Activated gamma-delta T cell (primary cell): ENCODE measurements around the gene GP9.

Experiments used
- DNase-seq: peaks from one replicate; lab custom pipeline; 2025; lab: John Stamatoyannopoulos, UW

The GP9 gene

DNA sequence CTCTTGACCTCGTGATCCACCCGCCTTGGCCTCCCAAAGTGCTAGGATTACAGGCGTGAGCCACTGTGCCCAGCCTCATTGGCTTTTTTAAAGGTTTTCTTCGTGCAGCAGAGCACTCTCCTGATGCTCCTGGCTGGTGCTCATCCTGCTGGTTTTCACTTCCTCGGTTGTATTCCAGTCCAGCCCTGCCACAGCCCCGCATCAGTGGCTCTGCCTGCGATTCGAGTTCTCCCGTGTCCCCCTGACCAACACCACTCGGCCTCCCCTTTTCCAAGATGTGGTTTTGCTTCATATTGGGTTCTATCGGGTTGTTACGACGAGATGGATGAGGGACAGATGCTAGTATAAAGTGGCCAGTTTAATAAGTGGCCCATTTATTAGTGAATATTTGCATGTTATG, 31.7 kb upstream of the GP9 start:
- no peak for DNase-seq

DNA sequence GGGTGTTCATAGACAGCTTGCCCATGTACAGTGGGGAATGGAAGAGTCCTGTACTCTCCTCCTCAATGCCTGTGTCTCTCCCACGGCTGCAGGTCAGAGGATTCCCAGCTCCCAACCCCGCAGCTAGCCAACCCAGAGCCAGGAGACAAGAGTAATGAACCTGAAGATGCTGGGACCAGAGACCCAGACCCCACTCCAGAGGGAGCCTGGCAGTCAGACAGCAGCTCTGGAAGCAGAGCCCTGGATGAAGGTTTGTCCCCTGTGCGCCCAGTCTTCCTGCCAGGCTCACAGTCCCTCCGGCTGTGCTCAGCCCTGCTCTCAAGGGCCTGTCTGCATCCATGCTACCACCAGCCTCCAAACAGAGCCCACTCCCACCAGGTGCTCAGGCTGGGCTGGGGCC, 30.0 kb upstream of the GP9 start:
- no peak for DNase-seq

DNA sequence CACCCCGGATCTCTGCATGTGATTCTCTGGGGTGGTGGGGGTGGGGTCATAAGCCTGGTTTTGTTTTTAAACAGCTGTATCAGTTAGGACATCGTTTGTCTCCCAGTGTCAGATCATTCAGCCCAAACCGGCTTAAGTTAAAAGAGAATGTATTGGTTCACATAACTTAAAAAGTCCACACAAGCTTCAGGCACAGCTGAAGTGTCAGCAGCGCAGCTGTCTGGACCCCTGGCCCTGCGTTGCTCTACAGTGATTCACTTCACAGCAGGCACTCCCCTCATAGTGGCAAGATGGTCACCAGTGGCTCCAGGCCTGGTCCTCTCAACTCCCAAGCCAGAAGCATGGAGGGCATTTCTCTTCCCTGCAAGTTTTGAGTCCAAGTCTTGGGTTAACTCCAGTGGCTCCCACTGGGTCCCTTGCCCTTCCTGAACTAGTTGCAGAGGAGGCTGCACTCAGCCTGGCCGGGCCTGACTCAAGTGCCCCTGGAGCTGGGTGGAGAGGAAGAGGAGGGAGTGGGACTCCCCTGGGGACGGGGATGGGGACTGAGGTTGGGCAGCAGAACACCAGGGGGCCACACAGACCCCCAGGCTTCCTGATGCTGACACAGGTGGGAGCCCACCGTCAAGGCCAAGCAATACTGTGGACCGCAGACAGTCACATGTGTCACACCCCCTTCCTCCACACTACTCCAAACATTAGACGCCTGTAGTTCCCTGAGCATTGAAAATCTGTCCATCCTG, 28.9 kb upstream of the GP9 start:
- DNase-seq, result no peak

DNA sequence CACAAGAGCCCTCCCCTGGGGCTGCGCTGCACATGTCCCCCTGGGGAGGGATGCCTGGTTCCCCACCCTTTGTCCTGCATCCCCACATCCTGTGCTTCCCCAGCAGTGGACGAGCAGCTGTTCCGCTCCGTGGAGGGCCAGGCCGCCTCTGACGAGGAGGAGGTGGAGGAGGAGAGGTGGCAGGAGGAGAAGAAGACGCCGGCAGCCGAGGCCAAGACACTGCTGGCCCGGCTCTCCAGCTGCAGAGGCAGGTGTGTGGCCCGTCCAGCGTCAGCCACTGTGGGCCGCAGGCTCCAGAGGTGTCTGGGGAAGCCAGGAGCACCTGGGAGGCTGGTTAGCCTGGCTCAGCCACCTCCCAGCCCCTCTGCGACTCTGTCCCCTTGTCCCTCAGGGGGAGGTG, 27.9 kb upstream of the GP9 start:
- no peak for DNase-seq

DNA sequence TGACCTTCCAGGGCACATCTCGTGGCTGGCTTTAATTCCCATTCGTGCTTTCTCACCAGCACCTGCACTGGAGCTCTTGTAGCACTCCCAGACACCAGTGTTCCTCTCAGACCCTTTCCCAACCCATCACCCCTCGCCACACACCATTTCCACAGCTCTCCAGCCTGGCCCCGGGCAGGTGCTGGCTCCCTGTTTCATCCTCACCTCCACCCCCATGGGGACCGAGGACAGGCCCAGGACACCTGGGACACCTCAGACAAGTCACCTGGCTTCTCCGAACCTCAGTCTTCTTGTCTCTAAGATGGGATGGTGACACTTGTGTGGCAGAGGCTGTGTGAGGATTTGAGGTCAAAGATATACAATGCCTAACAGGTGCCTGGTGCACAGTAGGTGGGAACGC, 27.4 kb upstream of the GP9 start:
- DNase-seq, result no peak

DNA sequence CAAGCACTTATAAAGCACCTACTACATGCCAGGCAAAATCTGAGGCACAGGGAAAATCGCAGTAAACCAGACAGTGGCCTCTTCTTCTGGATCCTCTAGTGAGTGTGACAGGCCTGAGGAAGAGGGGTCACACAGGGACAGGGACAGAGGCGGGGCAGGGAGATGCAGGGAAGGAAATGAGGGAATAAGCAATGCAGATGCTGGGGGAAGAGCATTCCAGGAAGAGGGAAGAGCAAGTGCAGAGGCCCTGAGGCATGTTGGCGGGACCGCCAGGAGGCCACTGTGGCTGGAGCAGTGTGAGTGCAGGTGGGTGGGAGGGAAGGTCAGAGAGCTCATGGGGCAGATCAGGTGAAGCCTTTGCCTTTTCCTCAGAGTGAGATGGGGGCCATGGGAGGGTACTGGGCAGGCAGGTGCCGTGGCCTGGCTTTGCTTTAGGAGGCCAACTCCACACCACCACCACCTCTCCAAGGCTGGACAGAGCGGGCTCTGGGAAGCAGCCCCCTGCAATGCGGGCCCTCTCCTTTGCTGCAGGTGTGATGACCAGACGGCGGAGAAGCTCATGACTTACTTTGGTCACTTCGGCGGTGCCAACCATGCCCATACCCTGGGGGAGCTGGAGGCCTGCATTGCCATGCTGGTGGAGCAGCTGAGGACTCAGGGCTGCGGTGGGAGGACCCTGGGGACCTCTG, 26.8 kb upstream of the GP9 start:
- no peak for DNase-seq

DNA sequence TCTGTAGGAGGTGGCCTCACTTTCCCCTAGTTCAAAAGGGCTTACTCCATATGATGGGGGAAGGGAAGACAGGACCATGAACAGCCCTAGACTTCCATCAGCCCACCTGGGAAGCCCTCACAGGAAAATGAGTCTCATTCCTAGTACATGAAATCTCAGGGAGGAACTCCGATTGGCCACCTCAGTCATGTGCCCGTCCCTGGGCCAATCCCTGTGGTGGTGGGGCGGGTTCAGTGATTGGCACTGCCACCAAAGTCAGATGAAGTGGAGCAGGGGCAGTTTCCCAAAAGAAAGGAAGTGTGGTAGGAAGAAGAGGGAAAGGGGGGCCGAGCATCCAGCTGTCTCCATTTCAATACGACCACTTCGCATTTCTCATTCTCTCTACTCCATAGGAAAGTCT, 25.9 kb upstream of the GP9 start:
- DNase-seq, result no peak

DNA sequence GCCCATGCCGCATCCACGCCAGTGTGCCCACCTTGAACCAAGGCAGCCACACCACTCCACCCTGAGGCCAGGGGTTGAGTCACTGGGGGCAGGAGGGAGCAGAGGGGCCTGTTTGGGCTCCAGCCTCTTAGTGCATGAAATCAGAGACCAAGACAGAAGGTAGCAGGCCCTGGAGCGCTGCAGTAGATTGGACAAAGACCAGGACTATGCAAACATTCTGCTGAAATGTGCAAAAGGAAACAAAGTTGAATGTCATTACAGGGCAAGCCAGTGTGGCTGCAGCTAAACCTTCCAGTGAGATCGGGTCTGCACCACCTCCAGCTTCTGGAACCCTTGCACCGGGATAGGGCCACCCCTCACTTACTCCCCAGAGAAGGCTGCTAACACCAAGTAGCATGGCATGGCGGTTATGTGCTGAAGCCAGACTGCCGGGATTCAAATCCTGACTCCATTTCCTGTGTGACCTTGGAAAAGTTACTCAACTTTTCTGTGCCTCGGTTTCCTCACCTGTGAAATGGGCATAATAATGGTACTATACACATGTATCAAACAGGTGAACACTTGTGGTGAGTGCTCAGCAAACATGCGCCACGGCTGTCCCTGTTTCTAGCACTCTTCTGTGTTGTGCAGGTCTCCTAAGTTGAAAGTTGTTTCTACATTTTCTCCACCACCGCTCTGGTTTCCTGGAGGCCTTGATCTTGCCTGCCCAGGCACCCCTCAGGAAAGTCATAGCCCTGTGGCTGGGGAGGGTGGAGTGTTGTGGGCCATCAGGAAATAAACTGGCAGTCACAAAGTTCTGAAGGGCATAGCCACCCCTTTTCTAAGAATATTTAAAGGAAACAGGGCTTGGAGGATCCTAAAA, 25.0 kb upstream of the GP9 start:
- no peak for DNase-seq

DNA sequence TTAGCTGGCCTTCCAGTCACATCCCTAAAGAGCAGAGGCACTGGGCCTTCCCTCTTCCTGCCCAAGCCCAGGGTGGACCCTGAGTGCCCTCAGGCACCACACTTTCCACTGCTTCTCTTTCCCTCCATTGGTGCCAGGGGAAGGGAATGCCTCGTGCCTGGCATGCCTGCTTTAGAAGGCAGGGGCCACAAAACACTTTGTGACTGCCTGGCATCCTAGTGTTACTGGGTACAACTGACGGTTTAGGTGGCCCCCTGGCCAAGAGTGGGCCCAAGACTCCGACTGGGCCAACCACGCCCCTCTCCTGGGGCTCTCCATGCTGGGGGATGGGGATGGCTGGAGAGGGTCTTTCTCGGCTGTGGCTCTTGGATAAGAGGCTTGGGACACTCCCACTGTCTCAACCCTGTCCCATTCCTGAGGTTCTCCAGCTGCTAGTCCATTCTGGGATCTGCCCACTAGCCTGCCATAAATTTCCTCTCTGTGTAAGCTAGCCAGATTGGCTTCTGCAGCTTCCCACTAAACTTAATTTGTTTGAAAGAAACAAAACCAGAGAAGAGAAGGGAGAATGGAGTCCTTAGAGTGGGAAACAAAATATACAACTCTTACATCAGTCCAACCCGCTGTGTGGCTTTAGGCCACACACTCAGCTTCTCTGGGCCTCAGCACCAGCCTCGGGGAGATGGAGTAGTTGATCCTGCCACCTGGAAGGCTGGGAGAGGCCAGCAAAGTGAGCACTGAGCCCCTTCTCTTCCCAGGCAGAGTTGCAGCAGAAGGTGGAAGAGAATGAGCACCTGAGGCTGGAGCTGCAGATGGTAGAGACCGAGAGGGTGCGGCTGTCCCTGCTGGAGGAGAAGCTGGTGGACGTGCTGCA, 24.1 kb upstream of the GP9 start:
- no peak for DNase-seq

DNA sequence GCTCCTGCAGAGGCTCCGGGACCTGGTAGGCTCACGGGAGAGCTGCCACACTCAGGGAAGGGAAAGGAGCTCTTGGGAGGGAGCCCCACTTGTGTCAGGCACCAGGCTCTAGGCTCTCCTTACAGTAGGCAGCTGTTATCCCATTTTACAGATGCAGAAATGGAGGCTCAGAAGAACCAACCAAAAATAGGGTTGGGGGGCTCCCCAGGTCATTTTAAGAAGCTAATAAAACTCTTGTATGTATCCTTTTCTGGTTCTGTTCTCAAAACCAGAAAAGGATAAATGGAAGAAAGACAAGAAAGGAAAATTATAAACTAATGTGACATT, 23.5 kb upstream of the GP9 start:
- no peak for DNase-seq

DNA sequence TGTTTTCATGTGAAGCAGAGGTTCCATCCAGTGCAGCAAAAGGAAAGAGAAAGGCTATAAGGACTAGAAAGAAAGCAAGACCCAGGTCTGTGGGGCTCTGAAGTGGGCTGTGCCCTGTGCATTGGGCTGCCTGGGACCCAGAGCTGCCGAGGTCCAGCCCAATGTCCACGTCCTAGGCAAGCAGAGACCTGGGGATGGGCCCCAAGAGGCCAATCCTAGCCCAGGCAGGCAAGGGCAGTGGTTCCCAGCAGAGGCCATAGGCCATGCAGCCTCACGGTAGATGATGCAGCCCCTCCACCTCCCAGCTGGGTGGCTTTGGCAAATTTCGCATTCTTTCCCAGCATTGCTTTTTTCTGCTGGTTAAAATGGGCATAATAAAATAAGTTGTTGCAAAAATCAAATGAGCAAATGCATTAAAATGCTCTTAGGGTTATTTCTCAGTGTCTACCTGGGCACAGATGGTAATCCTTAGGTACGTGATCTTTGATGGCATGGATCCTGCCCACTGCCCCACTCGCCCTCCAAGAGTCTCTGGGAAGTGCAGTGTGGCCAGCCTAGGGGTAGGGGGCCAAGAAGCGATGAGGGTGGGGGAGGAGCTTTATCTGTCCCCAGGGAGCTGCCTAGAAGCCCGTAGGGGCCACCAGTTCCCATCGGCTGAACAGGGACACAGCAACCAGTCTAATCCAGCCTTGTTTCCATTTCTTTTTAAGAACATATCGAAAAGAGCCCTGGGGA, 22.3 kb upstream of the GP9 start:
- no peak for DNase-seq

DNA sequence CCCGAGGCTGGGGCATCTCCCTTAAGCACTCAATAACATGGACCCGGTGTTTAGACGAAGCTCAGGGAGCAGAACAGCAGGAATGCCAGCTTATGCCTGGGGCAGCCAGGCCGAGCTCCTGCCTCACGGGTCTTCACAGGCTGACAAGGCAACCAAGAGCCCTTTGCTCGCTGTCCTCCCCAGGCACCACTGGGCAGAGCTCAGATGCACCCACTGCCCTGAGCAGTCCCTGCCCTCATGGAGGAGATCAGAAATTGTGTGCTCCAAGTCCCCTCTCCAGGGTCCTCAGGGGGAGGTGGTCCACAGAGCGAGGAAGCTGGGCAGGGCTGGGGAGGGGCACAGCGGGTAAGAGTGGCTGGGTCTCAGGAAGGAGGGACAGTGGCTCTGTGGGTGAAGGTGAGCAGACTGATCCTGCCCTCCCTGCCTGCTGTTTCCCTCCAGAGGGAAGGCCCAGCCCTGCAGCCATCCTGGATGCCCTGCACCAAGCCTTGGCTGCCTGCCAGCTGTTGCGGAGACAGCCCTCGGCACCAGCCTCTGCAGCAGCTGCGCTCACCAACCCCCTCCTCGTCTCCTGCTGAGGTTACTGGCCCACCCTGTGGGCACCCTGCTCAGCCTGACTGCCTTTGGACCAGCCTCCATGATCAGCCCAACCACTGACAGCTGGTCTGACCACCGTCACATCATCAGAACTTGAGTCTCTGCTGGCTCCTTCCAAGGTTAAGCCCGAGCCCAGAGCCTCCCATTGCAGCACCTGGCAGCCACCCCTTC, 21.1 kb upstream of the GP9 start:
- no peak for DNase-seq

DNA sequence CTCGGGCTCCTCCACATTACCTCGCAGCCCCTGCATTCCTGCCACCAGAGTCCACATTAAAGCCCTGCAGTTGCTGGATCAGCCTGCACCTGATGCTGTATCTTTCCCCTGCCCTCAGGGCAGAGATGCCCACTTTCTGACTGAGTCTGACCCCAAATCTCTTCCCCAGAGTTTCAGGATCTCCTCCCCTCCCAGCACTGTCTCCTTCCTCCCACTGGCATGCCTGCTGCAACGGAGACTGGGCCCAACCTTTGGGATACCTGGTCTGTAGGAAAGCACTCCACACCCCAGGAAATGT, 20.6 kb upstream of the GP9 start:
- no peak for DNase-seq

DNA sequence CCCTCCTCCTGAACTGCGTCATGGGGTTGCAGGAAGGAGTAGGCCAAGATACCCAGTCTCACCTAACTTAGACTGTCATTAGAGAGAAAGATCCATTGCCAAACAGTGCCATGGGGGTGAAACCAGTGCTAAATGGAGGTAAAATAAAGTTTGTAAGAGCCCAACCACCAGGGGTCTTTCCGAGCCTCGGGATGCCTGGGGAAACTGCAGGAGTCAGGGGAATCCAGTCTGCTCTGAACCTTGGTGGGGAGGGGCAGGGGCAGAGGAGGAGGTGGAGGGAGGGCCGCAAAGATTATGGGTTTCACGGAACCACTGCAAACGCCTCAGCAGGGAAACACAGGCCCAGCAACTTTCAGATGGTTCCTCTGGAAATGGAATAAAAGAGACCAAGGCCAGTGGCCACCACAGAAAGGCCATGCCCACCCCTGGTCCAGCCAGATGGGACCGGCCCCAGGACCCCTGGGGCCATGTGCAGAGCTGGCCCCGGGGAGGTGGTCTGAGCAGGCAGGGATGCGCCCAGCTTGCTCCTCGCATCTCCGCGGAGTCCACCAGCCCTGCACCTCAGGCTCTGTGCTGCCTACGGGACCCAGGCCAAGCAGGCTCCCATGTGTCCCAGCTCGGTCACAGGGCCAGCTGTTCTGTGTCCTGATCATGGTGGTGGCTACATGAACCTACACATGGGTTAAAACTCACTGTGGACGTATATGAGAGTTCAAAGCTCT, 19.8 kb upstream of the GP9 start:
- DNase-seq, result no peak

DNA sequence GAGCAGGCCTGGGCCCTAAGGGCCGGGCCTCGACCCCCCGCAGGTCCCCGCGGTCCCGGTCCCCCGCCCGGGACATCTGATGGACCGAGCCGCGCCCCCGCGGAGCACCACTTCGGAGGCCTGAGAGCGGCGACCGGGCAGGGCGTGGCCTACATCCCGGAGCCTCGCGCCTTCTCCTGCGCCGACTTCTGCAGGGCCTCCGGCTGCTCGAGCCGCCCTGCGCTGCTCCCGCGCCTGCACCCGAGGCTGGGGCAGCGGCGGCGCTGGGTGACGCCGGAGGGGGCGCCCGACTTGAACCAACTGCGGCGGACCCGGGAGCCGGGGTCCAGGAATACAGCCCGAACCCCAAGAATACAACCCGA, 14.9 kb upstream of the GP9 start:
- no peak for DNase-seq

DNA sequence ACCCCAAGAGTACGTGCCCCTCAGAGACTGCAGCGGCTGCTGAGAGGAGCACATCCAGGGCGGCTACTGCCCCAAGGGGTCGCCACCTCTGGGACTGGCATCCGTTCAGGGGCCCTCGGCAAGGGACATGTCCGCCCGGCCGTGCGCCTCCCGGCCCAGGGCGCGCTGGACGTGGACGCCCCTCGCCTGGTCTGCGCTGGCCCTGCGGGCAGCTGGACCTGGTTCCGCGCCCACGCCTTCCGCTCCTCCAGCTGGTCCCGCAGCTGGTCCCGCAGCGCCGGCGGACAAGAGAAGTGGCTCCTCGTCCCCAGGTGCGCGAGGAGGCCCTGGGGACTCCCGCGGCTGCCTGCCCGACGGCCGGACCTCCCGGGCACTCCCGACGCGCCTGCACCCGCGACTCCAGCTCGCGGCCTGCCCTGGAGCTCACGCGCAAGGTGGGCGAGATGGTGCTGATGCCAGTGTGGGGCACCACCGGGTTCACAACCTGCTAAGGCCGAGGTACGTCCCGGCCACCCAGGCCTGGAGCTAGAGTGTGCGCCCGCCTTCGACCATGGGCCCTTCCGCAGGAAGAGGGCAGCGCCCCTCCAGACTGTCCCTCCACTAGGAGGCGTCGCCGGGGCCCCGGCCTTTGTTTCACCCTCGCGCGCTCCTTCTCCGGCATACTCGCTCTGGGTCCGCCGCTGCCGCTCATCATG, 14.4 kb upstream of the GP9 start:
- no peak for DNase-seq

DNA sequence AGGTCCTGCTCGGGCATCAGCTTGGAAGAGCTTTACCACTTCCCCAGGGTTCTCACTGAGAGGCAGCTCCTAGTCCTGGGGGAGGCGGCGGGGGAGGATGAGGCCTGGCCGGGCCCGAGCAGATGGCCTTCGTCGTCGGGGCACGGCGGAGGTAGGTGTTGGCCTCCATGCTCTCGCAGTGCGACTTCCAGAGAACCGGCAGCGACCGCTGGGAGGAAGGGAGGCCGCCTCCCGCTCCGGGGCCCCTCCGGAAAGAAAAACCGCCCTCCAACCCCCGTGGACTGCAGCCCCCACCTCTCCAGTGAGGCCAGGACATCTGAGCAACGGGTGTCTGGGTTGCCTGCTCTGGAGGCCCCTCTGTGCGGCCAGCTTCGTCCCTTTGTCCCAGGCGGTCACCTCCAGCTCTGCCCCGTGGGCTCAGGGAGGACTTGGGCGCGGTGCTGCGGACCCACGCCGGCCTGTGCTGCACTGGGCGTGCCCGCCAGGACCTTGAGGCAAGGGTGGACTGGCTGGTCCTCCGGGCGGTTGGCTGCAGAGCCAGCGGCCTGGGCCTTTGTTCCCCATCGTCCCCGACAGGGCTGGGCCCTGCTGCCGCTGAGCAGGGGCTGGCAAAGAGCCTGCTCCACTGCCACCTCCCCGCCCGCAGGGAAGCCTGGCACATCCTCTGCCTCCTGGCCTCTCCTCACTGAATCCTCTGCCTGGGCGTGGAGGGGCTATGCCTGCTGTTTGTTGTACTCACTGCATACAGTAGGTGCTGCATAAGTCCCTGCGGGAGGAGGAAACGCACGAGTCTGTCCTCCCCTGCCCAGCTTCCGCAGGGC, 13.6 kb upstream of the GP9 start:
- no peak for DNase-seq

DNA sequence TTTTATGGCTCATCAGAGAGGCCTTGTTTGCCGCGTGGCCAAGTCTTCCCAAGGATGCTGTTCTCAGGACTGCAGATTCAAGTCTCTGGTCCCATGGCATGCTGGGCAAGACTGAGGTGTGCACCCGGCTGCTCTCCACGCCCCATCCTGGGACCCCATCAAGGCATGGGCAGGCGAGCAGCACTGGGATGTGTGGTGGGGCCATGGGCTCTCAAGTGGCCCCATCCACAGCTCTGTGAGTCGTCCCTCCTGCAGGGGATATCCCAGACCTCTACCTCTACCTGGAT, 13.1 kb upstream of the GP9 start:
- no peak for DNase-seq
